Sigmoid colon (tissue), 4 donors: ENCODE results near the gene RNF128.

Source experiments
- CTCF ChIP-seq, 4 experiments: fragments of 450-650 bp in 3 of 4; fragments of 200-600 bp in 1 of 4; IDR thresholded peaks; one replicate each; pipeline ENCODE4 v1.5.1; 2016 to 2019; ENCODE audit warnings: antibody characterized with exemption in 4 of 4, mild to moderate bottlenecking in 3 of 4, moderate library complexity in 2 of 4
- POLR2AphosphoS5 ChIP-seq, 4 donors: sonication (generic); formaldehyde crosslinking; IDR thresholded peaks; one replicate each; pipeline ENCODE4 v1.6.1; 2017; ENCODE audit warnings: antibody characterized with exemption in 4 of 4

GRCh38 chrX:106716463-106716862, 10.0 kb upstream of the RNF128 start:
- no peak for TF ChIP-seq POLR2AphosphoS5 (IDR thresholded peaks at IDR 0.05)
- TF ChIP-seq CTCF (IDR thresholded peaks at IDR 0.05), result no peak
